SU-DHL-6 (cell line): ENCODE data around the gene RABGAP1.
A peak's percentile ranks its signal among the peaks of the same experiment; 100 is the strongest.

Source experiments
- H2AFZ ChIP-seq: fragments of 200-600 bp; sonication (generic); 2 replicates; pipeline ENCODE4 v1.6.1; 2014; ENCODE audit warnings: low read depth, mild to moderate bottlenecking, moderate library complexity, mixed read lengths, antibody characterized with exemption, low read length; ENCODE audit not compliant: severe bottlenecking
- H3F3A ChIP-seq: fragments of 200-600 bp; shearing (Covaris generic); 2 replicates; pipeline ENCODE4 v1.6.0; 2016; ENCODE audit warnings: antibody characterized with exemption, mild to moderate bottlenecking; ENCODE audit not compliant: insufficient read depth
- H3K27ac ChIP-seq: fragments of 200-600 bp; sonication (generic); 2 replicates; pipeline ENCODE4 v1.5.1; 2016; ENCODE audit warnings: low read depth, mild to moderate bottlenecking, low read length, moderate library complexity, mixed read lengths
- H3K27me3 ChIP-seq: fragments of 200-600 bp; sonication (generic), shearing (Covaris generic); 2 replicates; pipeline ENCODE4 v1.6.0; 2014; ENCODE audit warnings: mild to moderate bottlenecking, low read length
- H3K36me3 ChIP-seq: fragments of 200-600 bp; sonication (generic); 2 replicates; pipeline ENCODE4 v1.6.1; 2014; ENCODE audit warnings: mild to moderate bottlenecking, low read length, mixed read lengths
- H3K4me2 ChIP-seq: fragments of 300-600, 200-600 bp; shearing (Covaris generic), sonication (generic); 2 replicates; pipeline ENCODE4 v1.6.0; 2014; ENCODE audit warnings: low read length, low read depth, mild to moderate bottlenecking; ENCODE audit not compliant: poor library complexity, severe bottlenecking
- H3K4me3 ChIP-seq: fragments of 200-600 bp; sonication (generic); 2 replicates; pipeline ENCODE4 v1.5.1; 2014; ENCODE audit warnings: antibody characterized with exemption, low read length, mild to moderate bottlenecking, mixed read lengths; ENCODE audit not compliant: insufficient read depth, poor library complexity, severe bottlenecking
- H3K79me2 ChIP-seq: fragments of 200-600 bp; sonication (generic); 2 replicates; pipeline ENCODE4 v1.6.1; 2014; ENCODE audit warnings: mild to moderate bottlenecking, low read length, moderate library complexity; ENCODE audit not compliant: insufficient read depth
- H3K9ac ChIP-seq: fragments of 200-600 bp; sonication (generic); 2 replicates; pipeline ENCODE4 v1.7.0; 2014; ENCODE audit warnings: mild to moderate bottlenecking, low read length
- H3K9me2 ChIP-seq: fragments of 200-600 bp; sonication (generic); replicated peaks from 2 replicates; pipeline ENCODE4 v1.6.1; 2014; ENCODE audit warnings: low read length; ENCODE audit not compliant: insufficient read depth
- H3K9me3 ChIP-seq: fragments of 200-600 bp; sonication (generic); 2 replicates; pipeline ENCODE4 v1.6.1; 2014; ENCODE audit warnings: low read length, mixed read lengths; ENCODE audit not compliant: insufficient read depth
- H4K20me1 ChIP-seq: fragments of 200-600 bp; sonication (generic); 2 replicates; pipeline ENCODE4 v1.6.1; 2014; ENCODE audit warnings: low read depth, mild to moderate bottlenecking, antibody characterized with exemption, low read length, moderate library complexity, mixed read lengths
- CTCF ChIP-seq: fragments of 200-600 bp; sonication (generic); IDR thresholded peaks from one replicate; pipeline ENCODE4 v1.5.1; 2017; ENCODE audit warnings: antibody characterized with exemption, mild to moderate bottlenecking, low read length, moderate library complexity; ENCODE audit not compliant: insufficient read depth, poor library complexity, severe bottlenecking
- EZH2phosphoT487 ChIP-seq: fragments of 200-600 bp; sonication (generic), shearing (Covaris generic); conservative IDR thresholded peaks from 2 replicates; pipeline ENCODE4 v1.6.1; 2018; ENCODE audit warnings: mild to moderate bottlenecking, antibody characterized with exemption, low read length, moderate library complexity, mixed read lengths

The RABGAP1 gene

GRCh38 chr9:122939601-122940000, 1.2 kb upstream of the RABGAP1 start:
- Histone ChIP-seq H3K79me2 (peaks cover 52% of the 10 kb centered on the region), H3F3A (peaks cover 22% of the 10 kb centered on the region; the same call in 1 of the 2 replicates), H3K27me3 (no peaks in the 10 kb centered on the region), H3K4me2 (peak overlapping the region; percentile 69), H3K27ac (no peak overlapping the region), H2AFZ (no peak overlapping the region), H3K4me3 (no peak overlapping the region), H3K9ac (0 out of 2 replicates have a peak overlapping the region, but pooled peaks have one; percentile 69), H3K9me2 (no peaks in the 10 kb centered on the region), H3K9me3 (no peaks in the 10 kb centered on the region), H3K36me3 (no peaks in the 10 kb centered on the region), H4K20me1 (0 out of 2 replicates have a peak, but pooled peaks cover 4% of the 10 kb centered on the region)
- TF ChIP-seq EZH2phosphoT487 = no peak
- no peak for TF ChIP-seq CTCF

- peaks cover 52% of the 10 kb centered on the region for H3K79me2 ChIP-seq
- H3K9me3 ChIP-seq = no peaks in the 10 kb centered on the region
- H3K27me3 ChIP-seq = no peaks in the 10 kb centered on the region
- H3F3A ChIP-seq = peaks cover 22% of the 10 kb centered on the region; the same call in 1 of the 2 replicates
- 0 out of 2 replicates have a peak, but pooled peaks cover 4% of the 10 kb centered on the region for H4K20me1 ChIP-seq
- peak overlapping the region; percentile 75 for H2AFZ ChIP-seq
- TF ChIP-seq EZH2phosphoT487 (no peak), CTCF (no peak)
- H3K9ac ChIP-seq = peak overlapping the region; percentile 69
- H3K4me3 ChIP-seq = peak overlapping the region; percentile 52
- H3K4me2 ChIP-seq = peak overlapping the region; percentile 69
- H3K36me3 ChIP-seq = no peaks in the 10 kb centered on the region
- H3K27ac ChIP-seq = no peak overlapping the region
- no peaks in the 10 kb centered on the region for H3K9me2 ChIP-seq
Observed at GRCh38 chr9:122940454-122940748, 419 bp upstream of the RABGAP1 start.

GRCh38 chr9:122941582-122942234, 888 bp downstream of the RABGAP1 start:
- Histone ChIP-seq H3K4me2 (peak overlapping the region; percentile 77), H3K79me2 (peaks cover 58% of the 10 kb centered on the region), H3K27ac (peak overlapping the region; percentile 27; the same call in 1 of the 2 replicates), H3K9me2 (no peaks in the 10 kb centered on the region), H3K36me3 (no peaks in the 10 kb centered on the region), H3K27me3 (no peaks in the 10 kb centered on the region), H4K20me1 (0 out of 2 replicates have a peak, but pooled peaks cover 4% of the 10 kb centered on the region), H3F3A (peaks cover 22% of the 10 kb centered on the region; the same call in 1 of the 2 replicates), H3K9ac (peak overlapping the region; percentile 69), H2AFZ (no peak overlapping the region), H3K9me3 (no peaks in the 10 kb centered on the region), H3K4me3 (peak overlapping the region; percentile 79)
- TF ChIP-seq CTCF (no peak), EZH2phosphoT487 (no peak)
